ENCODE data around the gene USP7. TPM values are rescaled to one million over a fixed set of nuclear protein-coding genes. Genes with fewer than 3 reads are reported as not detected.
"Not testable (repeated sequence)": the region's sequence is repeated elsewhere in the genome, so short reads cannot be mapped to it uniquely, and the experiment has no call there.

Gene USP7
- polyA plus RNA-seq, 1 donor (not counting 4 experiments of a cell fraction or from before 2014, with no cell fraction given), result 63.4 TPM

GRCh38 chr16:8874388-8874787 lies 89.3 kb downstream of the USP7 start:
- no peak overlapping the region for H2AFZ ChIP-seq (ENCODE audit: control insufficient read depth, low read length)
- no peaks in the 10 kb centered on the region for H3K9me3 ChIP-seq (ENCODE audit: control insufficient read depth, low read depth, low read length)

GRCh38 chr16:8873866-8874195 lies 89.9 kb downstream of the USP7 start:
- H3K9ac ChIP-seq (ENCODE audit: control insufficient read depth, extremely low read depth, insufficient read depth, low read length); H3K79me2 ChIP-seq (ENCODE audit: control insufficient read depth, insufficient read depth, low read length); FAIRE-seq; H3K36me3 ChIP-seq (ENCODE audit: control insufficient read depth in 2 of 2, extremely low read depth in 1 of 2, insufficient read depth in 2 of 2, low read length in 2 of 2); H3K4me2 ChIP-seq (ENCODE audit: control insufficient read depth, extremely low read depth, insufficient read depth, low read depth, low read length); DNase-seq (ENCODE audit: low read depth, low spot score); H3K27ac ChIP-seq (ENCODE audit: control insufficient read depth, insufficient read depth, low read length); H3K9me1 ChIP-seq (ENCODE audit: control insufficient read depth, extremely low read depth, insufficient read depth, low read length); H3K9me3 ChIP-seq (ENCODE audit: control insufficient read depth, low read depth, low read length); dilution Hi-C loops (cut with MboI; ENCODE audit: extremely low pct_ligation_motif_present, low sequenced_read_pairs); H3K4me3 ChIP-seq (ENCODE audit: control insufficient read depth in 2 of 3, extremely low read depth in 1 of 3, insufficient read depth in 2 of 3, low read depth in 1 of 3, low read length in 3 of 3); H2AFZ ChIP-seq (ENCODE audit: control insufficient read depth, low read length); H3K27me3 ChIP-seq (ENCODE audit: control insufficient read depth, extremely low read depth, insufficient read depth, low read length); H4K20me1 ChIP-seq (ENCODE audit: control insufficient read depth, extremely low read depth, insufficient read depth, low read length): not testable (repeated sequence)
- H3K4me1 ChIP-seq (ENCODE audit: control insufficient read depth, extremely low read depth, insufficient read depth, low read length), result peaks cover 22% of the 10 kb centered on the region

More at GRCh38 chr16:8874388-8874787, 89.3 kb downstream of the USP7 start:
- Histone ChIP-seq H3K27me3 (ENCODE audit: control insufficient read depth, extremely low read depth, insufficient read depth, low read length) (no peaks in the 10 kb centered on the region), H3K4me1 (ENCODE audit: control insufficient read depth, extremely low read depth, insufficient read depth, low read length) (peaks cover 24% of the 10 kb centered on the region), H3K4me2 (ENCODE audit: control insufficient read depth, extremely low read depth, insufficient read depth, low read depth, low read length) (no peak overlapping the region), H3K4me3 (ENCODE audit: control insufficient read depth in 2 of 3, extremely low read depth in 1 of 3, insufficient read depth in 2 of 3, low read depth in 1 of 3, low read length in 3 of 3) (no peak overlapping the region), H3K9me1 (ENCODE audit: control insufficient read depth, extremely low read depth, insufficient read depth, low read length) (no peaks in the 10 kb centered on the region), H4K20me1 (ENCODE audit: control insufficient read depth, extremely low read depth, insufficient read depth, low read length) (no peaks in the 10 kb centered on the region), H3K36me3 (ENCODE audit: control insufficient read depth in 2 of 2, extremely low read depth in 1 of 2, insufficient read depth in 2 of 2, low read length in 2 of 2) (no peaks in the 10 kb centered on the region), H3K27ac (ENCODE audit: control insufficient read depth, insufficient read depth, low read length) (no peak overlapping the region), H3K79me2 (ENCODE audit: control insufficient read depth, insufficient read depth, low read length) (no peaks in the 10 kb centered on the region), H3K9ac (ENCODE audit: control insufficient read depth, extremely low read depth, insufficient read depth, low read length) (no peak overlapping the region)
- TF ChIP-seq EZH2 (IDR thresholded peaks at IDR 0.05; ENCODE audit: low read length), result no peak
- no peak for TF ChIP-seq CTCF (optimal IDR thresholded peaks at IDR 0.05 in 1 of 3, IDR thresholded peaks at IDR 0.05 in 1 of 3, conservative IDR thresholded peaks at IDR 0.05 in 1 of 3; ENCODE audit: extremely low read depth in 1 of 3, insufficient read depth in 2 of 3, low read length in 3 of 3)
- DNase-seq (ENCODE audit: low read depth, low spot score), result no peak
- no peak for FAIRE-seq
- dilution Hi-C loops (cut with MboI; ENCODE audit: extremely low pct_ligation_motif_present, low sequenced_read_pairs), result no loop called here
